Right lobe of liver (tissue), 6 donors: Measurements from ENCODE around the gene PRUNE1. TPM values are rescaled to one million over a fixed set of nuclear protein-coding genes. Genes with fewer than 3 reads are reported as not detected.

Source experiments
- ATAC-seq, 4 donors: fragments of 200-7000 bp; cut with Tn5 transposase; one replicate each; pipeline ENCODE4 v1.9.1; 2020; ENCODE audit warnings: mild to moderate bottlenecking in 4 of 4, moderate library complexity in 4 of 4
- DNase-seq, 3 donors: peaks; one replicate each; pipeline ENCODE4 v3.0.0-alpha.2; 2020
- H3K27ac ChIP-seq, 3 donors: fragments of 200-600 bp; one replicate each; pipeline ENCODE4 v1.8.0; 2022
- H3K27me3 ChIP-seq, 2 donors: fragments of 200-600 bp; one replicate each; pipeline ENCODE4 v1.8.0; 2022
- H3K36me3 ChIP-seq, 4 donors: fragments of 200-600 bp; sonication (generic) in 1 of 4; one replicate each; pipeline versions ENCODE4 v1.5.1 to v1.8.0; 2017 to 2022; ENCODE audit warnings: control low read depth in 1 of 4
- H3K4me1 ChIP-seq, 4 donors: fragments of 200-600 bp; sonication (generic) in 1 of 4; one replicate each; pipeline versions ENCODE4 v1.5.1 to v1.8.0; 2017 to 2022; ENCODE audit warnings: control low read depth in 1 of 4
- H3K4me3 ChIP-seq, 3 donors: fragments of 200-600 bp; one replicate each; pipeline ENCODE4 v1.8.0; 2022
- H3K9me3 ChIP-seq, 4 donors: fragments of 200-600 bp; sonication (generic) in 1 of 4; one replicate each; pipeline versions ENCODE4 v1.5.1 to v1.8.0; 2017 to 2022; ENCODE audit warnings: control low read depth in 1 of 4
- CTCF ChIP-seq, 4 donors: fragments of 200-600 bp in 3 of 4; fragments of 450-650 bp in 1 of 4; IDR thresholded peaks; one replicate each; pipeline versions ENCODE4 v1.5.1 to v1.8.0; 2016 to 2022; ENCODE audit warnings: antibody characterized with exemption in 4 of 4, mild to moderate bottlenecking in 2 of 4
- POLR2A ChIP-seq: fragments of 450-650 bp; IDR thresholded peaks from one replicate; pipeline ENCODE4 v1.6.1; 2017; ENCODE audit warnings: antibody characterized with exemption, mild to moderate bottlenecking
- WGBS: methylation state at CpG from one replicate; pipeline ENCODE4 v1.1.6; 2018; ENCODE audit warnings: low coverage, low lambda C conversion rate; ENCODE audit not compliant: insufficient coverage; ENCODE audit errors: missing lambda C conversion rate; 5-methylcytosine and 5-hydroxymethylcytosine counted together
- intact Hi-C, 2 donors: fragments of 100-400 bp; cut with DNase I; formaldehyde crosslinking; loops; one replicate each; pipeline versions ENCODE4 v1.11.2 to v1.14.1; 2022
- total RNA-seq, 6 experiments: library from RNA; depleted of rRNA in 2 of 6; stranded (reverse); fragments of >200 nt in 2 of 6; fragmentation: NEBNext Ultra II Directional in 3 of 6; extraction: Animal tissue kit (Norgen Biotek cat#: 25700) in 3 of 6; gene quantifications; one replicate each; pipeline versions ENCODE4 v1.1.0 to v1.2.4, GENCODE V29; 2016 to 2023
- donor health status: DM: no; HTN: yes; CAD: no.
- donor health status: DM: no; HTN: no; CAD: no.
- donor health status: DM: no; HTN: no; CAD: no.
- donor health status: DM: no; HTN: yes; CAD: no.
- donor health status: DM: no; HTN: yes; CAD: no.

Gene PRUNE1
- total RNA-seq, 6 experiments from 2014 or later, result 4.7 to 12.0 (median 10.1) TPM

GRCh38 chr1:151051356-151052009, 43.2 kb downstream of the PRUNE1 start:
- Histone ChIP-seq H3K4me1 (peaks cover 0 to 14% (median 2%) of the 10 kb centered on the region in 4 donors), H3K4me3 (no peak overlapping the region), H3K27me3 (no peaks in the 10 kb centered on the region), H3K36me3 (peaks cover 6 to 46% (median 22%) of the 10 kb centered on the region in 4 donors), H3K27ac (no peak overlapping the region), H3K9me3 (no peaks in the 10 kb centered on the region)
- DNase-seq, result no peak
- WGBS, result 100% methylated on average over 1 of the region's 2 CpGs
- ATAC-seq, result no peak
- intact Hi-C loops, result no loop called here
- TF ChIP-seq POLR2A (no peak), CTCF (IDR thresholded peaks at IDR 0.05) (no peak)

GRCh38 chr1:151054971-151055547, 46.8 kb downstream of the PRUNE1 start:
- Histone ChIP-seq H3K36me3 (peaks cover 6 to 46% (median 22%) of the 10 kb centered on the region in 4 donors), H3K4me3 (no peak overlapping the region), H3K9me3 (no peaks in the 10 kb centered on the region), H3K27me3 (no peaks in the 10 kb centered on the region), H3K27ac (no peak overlapping the region), H3K4me1 (peaks cover 0 to 17% (median 4%) of the 10 kb centered on the region in 4 donors)
- WGBS, result 71% methylated on average over 4 of the region's 4 CpGs
- no peak for TF ChIP-seq CTCF (IDR thresholded peaks at IDR 0.05)
- ATAC-seq, result no peak
- intact Hi-C loops, result no loop called here
- no peak for DNase-seq

- Histone ChIP-seq H3K4me1 (peaks cover 0 to 18% (median 4%) of the 10 kb centered on the region in 4 donors), H3K4me3 (no peak overlapping the region), H3K27ac (peak overlapping the region in 1 of 3 donors; percentile 47), H3K36me3 (peaks cover 6 to 46% (median 22%) of the 10 kb centered on the region in 4 donors), H3K27me3 (no peaks in the 10 kb centered on the region), H3K9me3 (no peaks in the 10 kb centered on the region)
- DNase-seq (no peak), ATAC-seq (no peak)
- no CpG with 5 or more reads among the region's 2 CpGs for WGBS
- TF ChIP-seq POLR2A (no peak), CTCF (IDR thresholded peaks at IDR 0.05) (no peak)
- intact Hi-C loops, result no loop called here
These were observed 47.3 kb downstream of the PRUNE1 start for GRCh38 chr1:151055581-151055980.

- Histone ChIP-seq H3K9me3 (no peaks in the 10 kb centered on the region), H3K27ac (peak overlapping the region in 2 of 3 donors; percentile 43 to 47), H3K4me1 (peaks cover 0 to 18% (median 4%) of the 10 kb centered on the region in 4 donors), H3K4me3 (no peak overlapping the region), H3K27me3 (no peaks in the 10 kb centered on the region), H3K36me3 (peaks cover 6 to 46% (median 22%) of the 10 kb centered on the region in 4 donors)
- WGBS, result 30% methylated on average over 2 of the region's 2 CpGs
- intact Hi-C loops, result no loop called here
- ATAC-seq, result no peak
- DNase-seq, result no peak
- no peak for TF ChIP-seq CTCF (IDR thresholded peaks at IDR 0.05)
- TF ChIP-seq POLR2A, result no peak
These were observed 47.9 kb downstream of the PRUNE1 start for GRCh38 chr1:151056149-151056548.
